ENCODE data around the gene NAA16. TPM values are rescaled to one million over a fixed set of nuclear protein-coding genes. Genes with fewer than 3 reads are reported as not detected.
A peak's percentile ranks its signal among the peaks of the same experiment; 100 is the strongest.
"Not testable (repeated sequence)": the region's sequence is repeated elsewhere in the genome, so short reads cannot be mapped to it uniquely, and the experiment has no call there.

Gene NAA16
- polyA plus RNA-seq, 6 donors from 2014 or later, result 7.7 to 18.1 (median 9.9) TPM

- no peak overlapping the region for H3K4me3 Mint-ChIP-seq
- peak overlapping the region in 2 of 6 donors; percentile 60 to 65 for H3K27ac Mint-ChIP-seq
- no peaks in the 10 kb centered on the region for H3K27me3 Mint-ChIP-seq
- peaks cover 0 to 2% (median 1%) of the 10 kb centered on the region in 3 donors for H3K4me1 Mint-ChIP-seq
- no peaks in the 10 kb centered on the region for H3K9me3 Mint-ChIP-seq
- peaks cover 9 to 26% of the 10 kb centered on the region in 2 donors for H3K36me3 Mint-ChIP-seq
- ATAC-seq (ENCODE audit: low read depth in 2 of 2), result no peak
- DNase-seq, result no peak
These were observed 34.3 kb downstream of the NAA16 start for GRCh38 chr13:41345165-41345913.

GRCh38 chr13:41345914-41346589 lies 35.0 kb downstream of the NAA16 start:
- Mint-ChIP-seq H3K4me1 (no peaks in the 10 kb centered on the region), H3K9me3 (no peaks in the 10 kb centered on the region), H3K36me3 (peaks cover 2 to 23% of the 10 kb centered on the region in 2 donors), H3K27me3 (no peaks in the 10 kb centered on the region), H3K4me3 (no peak overlapping the region), H3K27ac (peak overlapping the region in 2 of 6 donors; percentile 44 to 65)
- ATAC-seq (ENCODE audit: low read depth in 2 of 2), result no peak
- no peak for DNase-seq

GRCh38 chr13:41352935-41353840 lies 42.1 kb downstream of the NAA16 start:
- H3K27me3 Mint-ChIP-seq, result no peaks in the 10 kb centered on the region
- peak; percentile 14 for DNase-seq
- H3K9me3 Mint-ChIP-seq, result no peaks in the 10 kb centered on the region
- H3K27ac Mint-ChIP-seq, result peak overlapping the region in 2 of 6 donors; percentile 17 to 96
- ATAC-seq (ENCODE audit: low read depth in 2 of 2), result peak; percentile 75 to 78
- H3K36me3 Mint-ChIP-seq, result peaks cover 8 to 15% of the 10 kb centered on the region in 2 donors
- H3K4me3 Mint-ChIP-seq, result peak overlapping the region in 1 of 8 donors; percentile 47
- peaks cover 0 to 7% (median 5%) of the 10 kb centered on the region in 3 donors for H3K4me1 Mint-ChIP-seq

- Mint-ChIP-seq H3K27me3 (no peaks in the 10 kb centered on the region), H3K9me3 (no peaks in the 10 kb centered on the region), H3K4me1 (peaks cover 0 to 7% (median 5%) of the 10 kb centered on the region in 3 donors), H3K4me3 (no peak overlapping the region), H3K36me3 (peaks cover 8 to 24% of the 10 kb centered on the region in 2 donors), H3K27ac (no peak overlapping the region)
- no peak for DNase-seq
- no peak for ATAC-seq (ENCODE audit: low read depth in 2 of 2)
These were observed 43.3 kb downstream of the NAA16 start for GRCh38 chr13:41354416-41354815.

- H3K36me3 Mint-ChIP-seq, result peaks cover 15 to 35% of the 10 kb centered on the region in 2 donors
- H3K27ac Mint-ChIP-seq; DNase-seq; H3K4me1 Mint-ChIP-seq; H3K27me3 Mint-ChIP-seq; H3K9me3 Mint-ChIP-seq; H3K4me3 Mint-ChIP-seq; ATAC-seq (ENCODE audit: low read depth in 2 of 2): not testable (repeated sequence)
These were observed 45.2 kb downstream of the NAA16 start for GRCh38 chr13:41356385-41356648.

- ATAC-seq (ENCODE audit: low read depth in 2 of 2) (no peak), DNase-seq (no peak)
- Mint-ChIP-seq H3K4me3 (no peak overlapping the region), H3K27ac (peak overlapping the region in 2 of 6 donors; percentile 51 to 52), H3K4me1 (peaks cover 0 to 7% (median 5%) of the 10 kb centered on the region in 3 donors), H3K27me3 (no peaks in the 10 kb centered on the region), H3K36me3 (peaks cover 20 to 39% of the 10 kb centered on the region in 2 donors), H3K9me3 (no peaks in the 10 kb centered on the region)
These were observed 45.7 kb downstream of the NAA16 start for GRCh38 chr13:41356786-41357185.

GRCh38 chr13:41361491-41361890 lies 50.4 kb downstream of the NAA16 start:
- Mint-ChIP-seq H3K27ac (no peak overlapping the region), H3K9me3 (no peaks in the 10 kb centered on the region), H3K27me3 (no peaks in the 10 kb centered on the region), H3K36me3 (peaks cover 36 to 61% of the 10 kb centered on the region in 2 donors), H3K4me3 (no peak overlapping the region), H3K4me1 (peaks cover 0 to 3% (median 0%) of the 10 kb centered on the region in 3 donors)
- no peak for ATAC-seq (ENCODE audit: low read depth in 2 of 2)
- DNase-seq, result no peak

- DNase-seq (no peak), ATAC-seq (ENCODE audit: low read depth in 2 of 2) (no peak)
- Mint-ChIP-seq H3K36me3 (peaks cover 45 to 67% of the 10 kb centered on the region in 2 donors), H3K27ac (peak overlapping the region in 1 of 6 donors; percentile 5), H3K27me3 (no peaks in the 10 kb centered on the region), H3K4me1 (no peaks in the 10 kb centered on the region), H3K4me3 (no peak overlapping the region), H3K9me3 (no peaks in the 10 kb centered on the region)
These were observed 53.0 kb downstream of the NAA16 start for GRCh38 chr13:41364043-41364442.

GRCh38 chr13:41365631-41366030 lies 54.6 kb downstream of the NAA16 start:
- no peak for ATAC-seq (ENCODE audit: low read depth in 2 of 2)
- Mint-ChIP-seq H3K4me3 (no peak overlapping the region), H3K4me1 (no peaks in the 10 kb centered on the region), H3K36me3 (peaks cover 58 to 75% of the 10 kb centered on the region in 2 donors), H3K9me3 (no peaks in the 10 kb centered on the region), H3K27me3 (no peaks in the 10 kb centered on the region), H3K27ac (no peak overlapping the region)
- DNase-seq, result no peak

- Mint-ChIP-seq H3K36me3 (peaks cover 27 to 55% of the 10 kb centered on the region in 2 donors), H3K27me3 (no peaks in the 10 kb centered on the region)
These were observed 59.7 kb downstream of the NAA16 start for GRCh38 chr13:41370736-41371135.

GRCh38 chr13:41377446-41377845 lies 66.4 kb downstream of the NAA16 start:
- Mint-ChIP-seq H3K9me3 (no peaks in the 10 kb centered on the region), H3K27me3 (peaks cover 0 to 5% (median 5%) of the 10 kb centered on the region in 3 donors), H3K4me3 (no peak overlapping the region), H3K27ac (no peak overlapping the region), H3K36me3 (peaks cover 0 to 25% of the 10 kb centered on the region in 2 donors), H3K4me1 (no peaks in the 10 kb centered on the region)
- ATAC-seq (ENCODE audit: low read depth in 2 of 2) (no peak), DNase-seq (no peak)

More at GRCh38 chr13:41370736-41371135, 59.7 kb downstream of the NAA16 start:
- no peak for ATAC-seq (ENCODE audit: low read depth in 2 of 2)
- H3K9me3 Mint-ChIP-seq, result no peaks in the 10 kb centered on the region
- no peak overlapping the region for H3K27ac Mint-ChIP-seq
- no peaks in the 10 kb centered on the region for H3K4me1 Mint-ChIP-seq
- DNase-seq, result no peak
- no peak overlapping the region for H3K4me3 Mint-ChIP-seq

- no peaks in the 10 kb centered on the region for H3K36me3 Mint-ChIP-seq
- H3K4me1 Mint-ChIP-seq, result no peaks in the 10 kb centered on the region
- H3K27ac Mint-ChIP-seq, result no peak overlapping the region
- H3K9me3 Mint-ChIP-seq, result peaks cover 0 to 2% (median 0%) of the 10 kb centered on the region in 7 donors
- peaks cover 0 to 24% (median 8%) of the 10 kb centered on the region in 3 donors for H3K27me3 Mint-ChIP-seq
- no peak overlapping the region for H3K4me3 Mint-ChIP-seq
- DNase-seq, result no peak
- no peak for ATAC-seq (ENCODE audit: low read depth in 2 of 2)
These were observed 71.4 kb downstream of the NAA16 start for GRCh38 chr13:41382431-41382830.

GRCh38 chr13:41383386-41383785 lies 72.3 kb downstream of the NAA16 start:
- ATAC-seq (ENCODE audit: low read depth in 2 of 2), result no peak
- Mint-ChIP-seq H3K27ac (peak overlapping the region in 1 of 6 donors; percentile 34), H3K4me3 (no peak overlapping the region), H3K27me3 (peaks cover 0 to 24% (median 8%) of the 10 kb centered on the region in 3 donors), H3K36me3 (no peaks in the 10 kb centered on the region), H3K9me3 (peaks cover 0 to 2% (median 0%) of the 10 kb centered on the region in 7 donors), H3K4me1 (no peaks in the 10 kb centered on the region)
- no peak for DNase-seq
